Epithelial cell of proximal tubule (primary cell): ENCODE measurements around the gene GADL1. TPM values are rescaled to one million over a fixed set of nuclear protein-coding genes. Genes with fewer than 3 reads are reported as not detected.

ENCODE experiments used
- DNase-seq: peaks from one replicate; pipeline ENCODE4 v3.0.0-alpha.2; 2011; ENCODE audit warnings: low read depth
- H3K4me3 ChIP-seq: 2 replicates; pipeline ENCODE4 v1.5.1; 2011; ENCODE audit warnings: low read depth, mild to moderate bottlenecking, low read length
- CTCF ChIP-seq: conservative IDR thresholded peaks from 2 replicates; pipeline ENCODE4 v1.5.1; 2012; ENCODE audit warnings: low read depth, mild to moderate bottlenecking, low read length
- total RNA-seq: library from RNA; depleted of rRNA; stranded (reverse); fragments of >200 nt; gene quantifications from 2 replicates; pipeline ENCODE4 v1.2.3, GENCODE V29; 2015

The GADL1 gene
- total RNA-seq, 1 donor from 2014 or later, result not detected

- no peak for TF ChIP-seq CTCF
- no peak for DNase-seq
- no peak overlapping the region for H3K4me3 ChIP-seq
Observed at GRCh38 chr3:30679045-30679444, 215.4 kb downstream of the GADL1 start.

GRCh38 chr3:30677347-30677685 is 217.1 kb downstream of the GADL1 start:
- TF ChIP-seq CTCF, result no peak
- DNase-seq, result no peak
- H3K4me3 ChIP-seq, result no peak overlapping the region

- H3K4me3 ChIP-seq, result no peak overlapping the region
- TF ChIP-seq CTCF, result no peak
- no peak for DNase-seq
Observed at GRCh38 chr3:30676424-30677346, 217.8 kb downstream of the GADL1 start.
